ENCODE measurements around the gene CUL7.

The CUL7 gene

DNA sequence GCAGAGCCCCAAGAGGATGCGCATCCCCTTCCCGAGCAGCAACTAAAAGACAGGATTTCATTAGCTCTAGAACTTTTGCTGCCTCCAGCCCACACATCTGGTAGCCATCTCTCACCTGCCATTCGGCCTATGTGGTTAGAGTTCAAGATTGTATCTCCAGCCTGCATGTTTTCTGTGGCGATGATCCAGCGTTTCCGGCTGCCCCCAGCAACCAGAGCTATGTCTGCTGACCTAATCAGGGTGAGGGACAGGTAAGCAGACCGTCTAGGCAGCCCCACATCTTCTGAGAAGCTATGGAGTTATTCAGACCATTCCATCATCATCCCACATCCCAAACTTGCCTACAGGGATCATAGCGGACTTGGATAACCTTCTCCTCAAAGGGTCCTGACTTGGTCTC lies 2.3 kb upstream of the CUL7 start:
- no peak overlapping the region for H3K9ac ChIP-seq (ENCODE audit: insufficient read length)
- no peak for DNase-seq (ENCODE audit: low read depth, low spot score)
- H3K4me3 ChIP-seq = no peak overlapping the region
- no peaks in the 10 kb centered on the region for H3K9me3 ChIP-seq (ENCODE audit: low read depth, low read length)
- H3K36me3 ChIP-seq (ENCODE audit: insufficient read depth, low read length) = peaks cover 21% of the 10 kb centered on the region; the same call in 1 of the 2 replicates
- no peak overlapping the region for H3K27ac ChIP-seq
- TF ChIP-seq EZH2 (IDR thresholded peaks at IDR 0.05) = no peak
- TF ChIP-seq POLR2AphosphoS5 (IDR thresholded peaks at IDR 0.05; ENCODE audit: borderline replicate concordance, low read depth, low read length) = no peak
- TF ChIP-seq FOXP2 (optimal IDR thresholded peaks at IDR 0.05; ENCODE audit: control extremely low read depth, extremely low read length, insufficient read depth) = no peak

DNA sequence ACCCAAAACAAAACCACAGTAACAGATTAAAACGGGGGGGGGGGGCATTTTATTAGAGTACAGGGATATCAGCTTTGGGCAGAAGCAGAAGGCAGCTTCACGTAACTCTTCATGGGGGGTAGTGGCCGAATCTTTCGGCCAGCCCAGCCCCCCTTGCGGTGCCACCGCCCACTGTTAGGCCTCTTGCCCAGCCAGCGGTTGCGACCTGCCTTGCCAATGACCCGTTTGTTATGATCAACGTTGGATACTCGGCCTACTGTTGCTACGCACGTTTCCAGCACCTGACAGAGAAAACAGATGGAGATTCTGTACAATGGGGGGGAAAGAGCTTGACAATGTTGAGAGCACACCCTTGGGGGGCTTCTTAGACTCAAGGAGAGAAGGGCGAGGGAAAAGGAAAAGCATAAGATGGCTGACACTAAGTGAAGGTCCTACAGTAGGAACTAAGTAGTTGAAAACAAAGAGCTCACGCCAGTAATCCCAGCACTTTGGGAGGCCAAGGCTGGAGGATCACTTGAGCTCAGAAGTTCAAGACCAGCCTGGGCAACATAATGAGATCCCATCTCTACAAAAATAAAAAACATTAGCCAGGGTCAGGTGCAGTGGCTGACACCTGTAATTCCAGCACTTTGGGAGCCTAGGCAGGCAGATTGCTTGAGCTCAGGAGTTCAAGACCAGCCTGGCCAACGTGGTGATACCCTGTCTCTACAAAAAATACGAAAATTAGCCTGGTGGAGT lies 724 bp upstream of the CUL7 start:
- no peak for DNase-seq (ENCODE audit: low read depth, low spot score)
- peak overlapping the region; percentile 83 for H3K27ac ChIP-seq
- H3K36me3 ChIP-seq (ENCODE audit: insufficient read depth, low read length) = peaks cover 34% of the 10 kb centered on the region; the same call in 1 of the 2 replicates
- H3K4me3 ChIP-seq = peak overlapping the region; percentile 86
- H3K9me3 ChIP-seq (ENCODE audit: low read depth, low read length) = no peaks in the 10 kb centered on the region
- TF ChIP-seq POLR2AphosphoS5 (IDR thresholded peaks at IDR 0.05; ENCODE audit: borderline replicate concordance, low read depth, low read length) = no peak
- TF ChIP-seq FOXP2 (optimal IDR thresholded peaks at IDR 0.05; ENCODE audit: control extremely low read depth, extremely low read length, insufficient read depth) = no peak
- peak overlapping the region; percentile 21 for H3K9ac ChIP-seq (ENCODE audit: insufficient read length)

DNA sequence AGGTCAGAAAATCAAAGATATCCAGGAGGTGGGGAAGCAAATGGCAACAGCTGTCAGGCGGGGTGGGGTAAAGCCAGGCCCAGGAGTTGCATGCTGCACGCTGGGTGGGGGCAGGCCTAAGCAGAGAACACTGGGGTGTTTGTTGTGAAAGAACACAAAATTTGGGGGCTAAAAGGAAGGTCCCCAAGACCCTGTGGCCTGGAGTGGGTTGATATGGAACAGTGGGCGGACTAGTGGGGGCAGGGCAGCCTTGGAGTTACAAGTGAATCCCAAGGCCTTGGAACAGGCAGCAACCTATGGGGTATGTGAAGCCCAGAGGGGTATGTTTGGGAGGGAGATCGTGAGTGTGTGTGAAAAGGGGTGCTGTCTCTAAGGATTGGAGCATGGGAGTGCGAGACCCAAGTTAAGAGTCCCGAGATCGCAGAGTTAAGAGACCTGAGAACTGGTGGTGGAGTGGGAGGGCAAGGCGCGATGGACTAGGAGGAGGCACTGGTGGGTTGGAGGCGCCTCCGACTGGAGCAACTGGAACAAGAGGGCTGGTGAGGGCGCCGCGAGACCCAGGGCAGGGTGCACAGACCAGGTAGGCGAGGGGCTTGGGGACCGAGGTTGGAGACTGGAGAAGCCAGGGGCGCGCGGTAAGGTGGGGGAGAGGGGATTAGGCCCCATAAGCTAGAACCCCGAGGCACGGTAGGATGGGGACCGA lies 658 bp downstream of the CUL7 start:
- H3K9ac ChIP-seq (ENCODE audit: insufficient read length) = peak overlapping the region; percentile 96
- no peak for DNase-seq (ENCODE audit: low read depth, low spot score)
- no peaks in the 10 kb centered on the region for H3K9me3 ChIP-seq (ENCODE audit: low read depth, low read length)
- peak overlapping the region; percentile 86 for H3K4me3 ChIP-seq
- H3K27ac ChIP-seq = peak overlapping the region; percentile 90
- TF ChIP-seq POLR2AphosphoS5 (IDR thresholded peaks at IDR 0.05; ENCODE audit: borderline replicate concordance, low read depth, low read length) (no peak), FOXP2 (optimal IDR thresholded peaks at IDR 0.05; ENCODE audit: control extremely low read depth, extremely low read length, insufficient read depth) (no peak), EZH2 (IDR thresholded peaks at IDR 0.05) (no peak)
- peaks cover 43% of the 10 kb centered on the region; the same call in 1 of the 2 replicates for H3K36me3 ChIP-seq (ENCODE audit: insufficient read depth, low read length)

- peak overlapping the region; percentile 96 for H3K9ac ChIP-seq (ENCODE audit: insufficient read length)
- 0 out of 2 replicates have a peak overlapping the region, but pooled peaks have one; percentile 28 for H3K27ac ChIP-seq
Observed at GRCh38 chr6:43052225-43052841, 1.3 kb downstream of the CUL7 start.

GRCh38 chr6:43050981-43051380 lies 2.7 kb downstream of the CUL7 start:
- H3K36me3 ChIP-seq (ENCODE audit: insufficient read depth, low read length) = peaks cover 42% of the 10 kb centered on the region; the same call in 1 of the 2 replicates

More at GRCh38 chr6:43052225-43052841, 1.3 kb downstream of the CUL7 start:
- DNase-seq (ENCODE audit: low read depth, low spot score) = no peak
- Histone ChIP-seq H3K9me3 (ENCODE audit: low read depth, low read length) (no peaks in the 10 kb centered on the region), H3K4me3 (peak overlapping the region; percentile 86), H3K36me3 (ENCODE audit: insufficient read depth, low read length) (peaks cover 37% of the 10 kb centered on the region; the same call in 1 of the 2 replicates)
- TF ChIP-seq FOXP2 (optimal IDR thresholded peaks at IDR 0.05; ENCODE audit: control extremely low read depth, extremely low read length, insufficient read depth) (no peak), EZH2 (IDR thresholded peaks at IDR 0.05) (no peak), POLR2AphosphoS5 (IDR thresholded peaks at IDR 0.05; ENCODE audit: borderline replicate concordance, low read depth, low read length) (no peak)

GRCh38 chr6:43047998-43048397 lies 5.7 kb downstream of the CUL7 start:
- no peak for DNase-seq (ENCODE audit: low read depth, low spot score)
- no peak overlapping the region for H3K9ac ChIP-seq (ENCODE audit: insufficient read length)
- H3K9me3 ChIP-seq (ENCODE audit: low read depth, low read length) = no peaks in the 10 kb centered on the region
- H3K27ac ChIP-seq = no peak overlapping the region
- TF ChIP-seq EZH2 (IDR thresholded peaks at IDR 0.05) = no peak
- no peak for TF ChIP-seq POLR2AphosphoS5 (IDR thresholded peaks at IDR 0.05; ENCODE audit: borderline replicate concordance, low read depth, low read length)
- TF ChIP-seq FOXP2 (optimal IDR thresholded peaks at IDR 0.05; ENCODE audit: control extremely low read depth, extremely low read length, insufficient read depth) = no peak
- H3K36me3 ChIP-seq (ENCODE audit: insufficient read depth, low read length) = peaks cover 46% of the 10 kb centered on the region; the same call in 1 of the 2 replicates
- no peak overlapping the region for H3K4me3 ChIP-seq

More at GRCh38 chr6:43050981-43051380, 2.7 kb downstream of the CUL7 start:
- no peak for TF ChIP-seq EZH2 (IDR thresholded peaks at IDR 0.05)
- TF ChIP-seq FOXP2 (optimal IDR thresholded peaks at IDR 0.05; ENCODE audit: control extremely low read depth, extremely low read length, insufficient read depth) = no peak
- no peak for TF ChIP-seq POLR2AphosphoS5 (IDR thresholded peaks at IDR 0.05; ENCODE audit: borderline replicate concordance, low read depth, low read length)
- H3K9me3 ChIP-seq (ENCODE audit: low read depth, low read length) = no peaks in the 10 kb centered on the region
- H3K27ac ChIP-seq = no peak overlapping the region
- H3K9ac ChIP-seq (ENCODE audit: insufficient read length) = no peak overlapping the region
- H3K4me3 ChIP-seq = no peak overlapping the region
- no peak for DNase-seq (ENCODE audit: low read depth, low spot score)

DNA sequence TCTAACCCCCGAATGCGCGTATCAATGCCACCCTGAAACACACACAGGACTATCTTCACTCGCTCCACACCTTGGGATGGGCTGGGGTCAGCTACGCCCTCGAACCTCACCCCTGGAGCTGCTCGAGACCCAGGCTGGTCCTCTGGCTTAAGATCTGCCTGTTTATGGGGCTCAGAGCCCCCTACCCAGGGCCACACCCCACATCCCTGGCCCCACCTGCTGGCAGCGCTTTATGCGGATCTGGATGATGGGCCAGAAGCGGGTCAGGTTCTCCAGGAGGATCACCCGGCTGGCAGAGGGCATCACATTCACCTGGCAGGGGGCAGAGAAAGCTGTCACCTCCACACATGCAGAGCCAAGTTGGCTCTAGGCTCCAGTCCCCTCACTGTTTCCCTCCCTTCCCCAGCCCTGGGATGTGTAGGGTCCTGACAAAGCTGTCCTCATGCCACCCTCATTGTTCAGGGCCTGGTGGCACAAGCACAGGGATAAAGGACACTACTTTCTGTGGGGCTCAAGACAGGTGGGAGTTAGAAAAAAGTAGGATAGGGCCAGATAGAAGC lies 8.2 kb downstream of the CUL7 start:
- TF ChIP-seq EZH2 (IDR thresholded peaks at IDR 0.05) (no peak), POLR2AphosphoS5 (IDR thresholded peaks at IDR 0.05; ENCODE audit: borderline replicate concordance, low read depth, low read length) (no peak), FOXP2 (optimal IDR thresholded peaks at IDR 0.05; ENCODE audit: control extremely low read depth, extremely low read length, insufficient read depth) (no peak)
- DNase-seq (ENCODE audit: low read depth, low spot score) = no peak
- H3K36me3 ChIP-seq (ENCODE audit: insufficient read depth, low read length) = peaks cover 48% of the 10 kb centered on the region; the same call in 1 of the 2 replicates
- no peaks in the 10 kb centered on the region for H3K9me3 ChIP-seq (ENCODE audit: low read depth, low read length)
- no peak overlapping the region for H3K27ac ChIP-seq
- H3K4me3 ChIP-seq = no peak overlapping the region
- no peak overlapping the region for H3K9ac ChIP-seq (ENCODE audit: insufficient read length)
